H9 (cell line): ENCODE measurements around the gene PSG6. TPM values are rescaled to one million over a fixed set of nuclear protein-coding genes. Genes with fewer than 3 reads are reported as not detected.
"Not testable (repeated sequence)": the region's sequence is repeated elsewhere in the genome, so short reads cannot be mapped to it uniquely, and the experiment has no call there.

Experiments used
- DNase-seq: peaks from one replicate; pipeline ENCODE4 v3.0.0-alpha.2; 2017
- H2AFZ ChIP-seq: one replicate; pipeline ENCODE4 v1.6.1; 2013; ENCODE audit warnings: mild to moderate bottlenecking, low read length, control low read depth, moderate library complexity
- H2AK5ac ChIP-seq: 2 replicates; pipeline ENCODE4 v1.6.1; 2013; ENCODE audit warnings: low read length, control low read depth, mixed read lengths; ENCODE audit not compliant: insufficient read length
- H2BK120ac ChIP-seq: one replicate; pipeline ENCODE4 v1.6.1; 2013; ENCODE audit warnings: low read depth, mild to moderate bottlenecking, low read length, control low read depth, inconsistent platforms; ENCODE audit not compliant: poor library complexity, severe bottlenecking
- H2BK12ac ChIP-seq: 2 replicates; pipeline ENCODE4 v1.6.1; 2013; ENCODE audit warnings: low read length, control low read depth, mixed read lengths, low read depth; ENCODE audit not compliant: insufficient read length
- H2BK15ac ChIP-seq: 2 replicates; pipeline ENCODE4 v1.6.1; 2013; ENCODE audit warnings: low read depth, low read length, control low read depth
- H2BK20ac ChIP-seq: one replicate; pipeline ENCODE4 v1.6.1; 2013; ENCODE audit warnings: low read depth, mild to moderate bottlenecking, low read length, control low read depth, inconsistent platforms; ENCODE audit not compliant: poor library complexity, severe bottlenecking
- H2BK5ac ChIP-seq: 2 replicates; pipeline ENCODE4 v1.6.1; 2013; ENCODE audit warnings: low read length, control low read depth, mixed read lengths; ENCODE audit not compliant: insufficient read length
- H3K14ac ChIP-seq: 2 replicates; pipeline ENCODE4 v1.6.1; 2013; ENCODE audit warnings: low read length, control low read depth; ENCODE audit not compliant: insufficient read depth
- H3K18ac ChIP-seq: 2 replicates; pipeline ENCODE4 v1.6.1; 2013; ENCODE audit warnings: low read depth, mild to moderate bottlenecking, mixed read lengths, low read length, control low read depth; ENCODE audit not compliant: insufficient read length
- H3K23ac ChIP-seq: 2 replicates; pipeline ENCODE4 v1.6.1; 2013; ENCODE audit warnings: low read length, control low read depth, mixed read lengths, low read depth; ENCODE audit not compliant: insufficient read length
- H3K23me2 ChIP-seq: 2 replicates; pipeline ENCODE4 v1.6.1; 2013; ENCODE audit warnings: low read depth, mild to moderate bottlenecking, mixed read lengths, low read length, control low read depth; ENCODE audit not compliant: insufficient read length, poor library complexity, severe bottlenecking
- H3K27ac ChIP-seq: 2 replicates; pipeline ENCODE4 v1.5.1; 2013; ENCODE audit warnings: low read length, control low read depth, mixed read lengths, low read depth; ENCODE audit not compliant: insufficient read length
- H3K27me3 ChIP-seq: 2 replicates; pipeline ENCODE4 v1.6.1; 2013; ENCODE audit warnings: low read length, control low read depth, inconsistent platforms; ENCODE audit not compliant: insufficient read depth
- H3K4ac ChIP-seq: 2 replicates; pipeline ENCODE4 v1.6.1; 2013; ENCODE audit warnings: low read depth, mild to moderate bottlenecking, control low read depth, inconsistent platforms, low read length, moderate library complexity
- H3K4me1 ChIP-seq: 2 replicates; pipeline ENCODE4 v1.6.1; 2013; ENCODE audit warnings: low read length, control low read depth, inconsistent platforms; ENCODE audit not compliant: insufficient read depth
- H3K4me2 ChIP-seq: 2 replicates; pipeline ENCODE4 v1.6.1; 2013; ENCODE audit warnings: low read length, control low read depth, mixed read lengths; ENCODE audit not compliant: insufficient read length, insufficient read depth
- H3K56ac ChIP-seq: 2 replicates; pipeline ENCODE4 v1.6.1; 2013; ENCODE audit warnings: low read depth, mild to moderate bottlenecking, mixed read lengths, low read length, control low read depth; ENCODE audit not compliant: insufficient read length
- H3K79me1 ChIP-seq: 2 replicates; pipeline ENCODE4 v1.6.1; 2013; ENCODE audit warnings: low read depth, mild to moderate bottlenecking, moderate library complexity, low read length, control low read depth, inconsistent platforms; ENCODE audit not compliant: insufficient read depth, poor library complexity, severe bottlenecking
- H3K79me2 ChIP-seq: 2 replicates; pipeline ENCODE4 v1.6.1; 2013; ENCODE audit warnings: low read length, control low read depth, inconsistent platforms; ENCODE audit not compliant: insufficient read depth
- H3K9ac ChIP-seq: 2 replicates; pipeline ENCODE4 v1.6.1; 2013; ENCODE audit warnings: low read length, control low read depth, mixed read lengths; ENCODE audit not compliant: insufficient read length; ENCODE audit errors: extremely low read depth
- H3K9me3 ChIP-seq: one replicate; pipeline ENCODE4 v1.6.1; 2013; ENCODE audit warnings: low read depth, low read length, inconsistent platforms; ENCODE audit not compliant: control insufficient read depth
- H3T11ph ChIP-seq: one replicate; pipeline ENCODE4 v1.6.1; 2013; ENCODE audit warnings: mild to moderate bottlenecking, low read length, control low read depth, inconsistent platforms
- H4K20me1 ChIP-seq: one replicate; pipeline ENCODE4 v1.6.1; 2013; ENCODE audit not compliant: control insufficient read depth, insufficient read length, insufficient read depth
- H4K5ac ChIP-seq: 2 replicates; pipeline ENCODE4 v1.6.1; 2013; ENCODE audit warnings: low read depth, mild to moderate bottlenecking, mixed read lengths, low read length, control low read depth; ENCODE audit not compliant: insufficient read length
- H4K8ac ChIP-seq: replicated peaks from 2 replicates; pipeline ENCODE4 v1.6.1; 2013; ENCODE audit warnings: low read length, control low read depth, mixed read lengths, low read depth; ENCODE audit not compliant: insufficient read length
- H4K91ac ChIP-seq: 2 replicates; pipeline ENCODE4 v1.6.1; 2013; ENCODE audit warnings: low read depth, mild to moderate bottlenecking, moderate library complexity, mixed read lengths, low read length, control low read depth; ENCODE audit not compliant: insufficient read length
- H3K27ac Mint-ChIP-seq, 3 experiments: 2 replicates in 2 of 3; 3 replicates in 1 of 3; pipeline ENCODE4 v1.8.0; 2020 to 2021; ENCODE audit warnings: mixed read lengths in 3 of 3, mild to moderate bottlenecking in 1 of 3, moderate library complexity in 1 of 3
- H3K27me3 Mint-ChIP-seq: 2 replicates; pipeline ENCODE4 v1.8.0; 2021; ENCODE audit warnings: low read depth, mild to moderate bottlenecking, moderate library complexity, mixed read lengths
- H3K36me3 Mint-ChIP-seq, 3 experiments: 2 replicates in 2 of 3; 3 replicates in 1 of 3; pipeline ENCODE4 v1.8.0; 2020 to 2021; ENCODE audit warnings: low read depth in 3 of 3, mixed read lengths in 3 of 3; ENCODE audit not compliant: insufficient read depth in 1 of 3
- H3K4me1 Mint-ChIP-seq, 2 experiments: 2 replicates each; pipeline ENCODE4 v1.8.0; 2020; ENCODE audit warnings: mixed read lengths in 2 of 2
- H3K4me3 Mint-ChIP-seq, 2 experiments: 2 replicates in 1 of 2; 3 replicates in 1 of 2; pipeline ENCODE4 v1.8.0; 2020 to 2021; ENCODE audit warnings: mild to moderate bottlenecking in 2 of 2, mixed read lengths in 2 of 2, moderate library complexity in 1 of 2
- H3K9me3 Mint-ChIP-seq, 2 experiments: 2 replicates in 1 of 2; 3 replicates in 1 of 2; pipeline ENCODE4 v1.8.0; 2020; ENCODE audit warnings: mild to moderate bottlenecking in 2 of 2, mixed read lengths in 2 of 2, moderate library complexity in 1 of 2
- WGBS: extraction: QIAGEN DNeasy Blood & Tissue Kit; methylation state at CpG from one replicate; pipeline ENCODE4 v1.1.7; 2013; ENCODE audit warnings: missing lambda C conversion rate, low lambda C conversion rate, mixed read lengths; ENCODE audit not compliant: insufficient read length; ENCODE audit errors: extremely low coverage; 5-methylcytosine and 5-hydroxymethylcytosine counted together
- total RNA-seq: library from RNA; stranded (reverse); gene quantifications from 2 replicates; pipeline ENCODE4 v1.2.1, GENCODE V29; 2021
- TF ChIP-seq, protein P1 (sequence below): fragments of 200-600 bp; sonication (generic); conservative IDR thresholded peaks from 3 replicates; pipeline ENCODE4 v1.8.0; 2021; ENCODE audit warnings: antibody characterized with exemption, mild to moderate bottlenecking

Gene PSG6
- total RNA-seq, 1 experiment from 2014 or later: not detected

GRCh38 chr19:42856866-42857543 is 60.7 kb downstream of the PSG6 start:
- Mint-ChIP-seq H3K9me3 (peaks cover 90 to 94% of the 10 kb centered on the region in 2 experiments), H3K36me3 (peaks cover 15 to 29% (median 19%) of the 10 kb centered on the region in 3 experiments; a peak in 6 of 7 replicates)
- H3K23ac ChIP-seq, H2BK15ac ChIP-seq, H3K14ac ChIP-seq, H3K9ac ChIP-seq, H2AK5ac ChIP-seq, H3K4me2 ChIP-seq, H2AFZ ChIP-seq, H3K27me3 Mint-ChIP-seq, H3K4me1 ChIP-seq, H4K91ac ChIP-seq, H3K4me3 Mint-ChIP-seq, H2BK12ac ChIP-seq, H3K27ac Mint-ChIP-seq, H3K4ac ChIP-seq, H3K18ac ChIP-seq, H2BK5ac ChIP-seq, H3K79me1 ChIP-seq, H3K27ac ChIP-seq, H4K20me1 ChIP-seq, H3T11ph ChIP-seq, H3K27me3 ChIP-seq, H4K8ac ChIP-seq, H3K4me1 Mint-ChIP-seq, H2BK120ac ChIP-seq, H3K56ac ChIP-seq, H2BK20ac ChIP-seq, H3K79me2 ChIP-seq, H3K23me2 ChIP-seq, H4K5ac ChIP-seq, DNase-seq: not testable (repeated sequence)
- no CpG with 5 or more reads among the region's 19 CpGs for WGBS
- H3K9me3 ChIP-seq: peaks cover 51% of the 10 kb centered on the region
- TF ChIP-seq, protein P1, sequence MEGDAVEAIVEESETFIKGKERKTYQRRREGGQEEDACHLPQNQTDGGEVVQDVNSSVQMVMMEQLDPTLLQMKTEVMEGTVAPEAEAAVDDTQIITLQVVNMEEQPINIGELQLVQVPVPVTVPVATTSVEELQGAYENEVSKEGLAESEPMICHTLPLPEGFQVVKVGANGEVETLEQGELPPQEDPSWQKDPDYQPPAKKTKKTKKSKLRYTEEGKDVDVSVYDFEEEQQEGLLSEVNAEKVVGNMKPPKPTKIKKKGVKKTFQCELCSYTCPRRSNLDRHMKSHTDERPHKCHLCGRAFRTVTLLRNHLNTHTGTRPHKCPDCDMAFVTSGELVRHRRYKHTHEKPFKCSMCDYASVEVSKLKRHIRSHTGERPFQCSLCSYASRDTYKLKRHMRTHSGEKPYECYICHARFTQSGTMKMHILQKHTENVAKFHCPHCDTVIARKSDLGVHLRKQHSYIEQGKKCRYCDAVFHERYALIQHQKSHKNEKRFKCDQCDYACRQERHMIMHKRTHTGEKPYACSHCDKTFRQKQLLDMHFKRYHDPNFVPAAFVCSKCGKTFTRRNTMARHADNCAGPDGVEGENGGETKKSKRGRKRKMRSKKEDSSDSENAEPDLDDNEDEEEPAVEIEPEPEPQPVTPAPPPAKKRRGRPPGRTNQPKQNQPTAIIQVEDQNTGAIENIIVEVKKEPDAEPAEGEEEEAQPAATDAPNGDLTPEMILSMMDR: peak; percentile 44; the same call in 2 of the 3 replicates

DNA sequence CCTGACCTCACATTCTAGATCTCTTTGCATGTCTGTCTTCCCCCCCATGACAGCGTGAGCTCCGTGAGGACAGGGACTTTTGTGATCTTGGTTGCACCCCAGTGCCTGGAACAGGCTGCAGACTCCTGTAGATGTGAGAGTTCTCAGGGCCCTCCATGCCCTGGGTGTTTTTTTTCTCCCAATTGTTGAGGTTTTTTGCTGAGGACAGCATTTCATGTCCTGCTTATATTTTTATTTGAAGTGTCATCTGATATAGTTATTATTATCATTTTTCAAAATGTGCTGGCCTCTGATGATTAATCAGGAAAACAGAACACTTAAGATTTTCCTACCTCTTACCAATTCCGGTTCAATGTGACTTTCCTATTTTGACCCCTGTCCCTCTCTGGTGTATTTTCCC is 62.9 kb downstream of the PSG6 start:
- H2BK5ac ChIP-seq, H3T11ph ChIP-seq, H2BK20ac ChIP-seq, H3K4me3 Mint-ChIP-seq, H3K4me1 ChIP-seq, H2BK120ac ChIP-seq, H3K4me1 Mint-ChIP-seq, H3K4me2 ChIP-seq, H3K9ac ChIP-seq, H2AFZ ChIP-seq, H2AK5ac ChIP-seq, H4K20me1 ChIP-seq, H4K91ac ChIP-seq, H3K14ac ChIP-seq, H4K5ac ChIP-seq, H3K23ac ChIP-seq, H3K27ac ChIP-seq, H3K27ac Mint-ChIP-seq, H4K8ac ChIP-seq, H3K27me3 Mint-ChIP-seq, H3K79me2 ChIP-seq, H3K18ac ChIP-seq, H3K27me3 ChIP-seq, H3K79me1 ChIP-seq, H3K23me2 ChIP-seq, H3K4ac ChIP-seq, H2BK15ac ChIP-seq, H2BK12ac ChIP-seq, DNase-seq, H3K56ac ChIP-seq: not testable (repeated sequence)
- whole genome bisulfite sequencing: no CpG with 5 or more reads among the region's 3 CpGs
- Mint-ChIP-seq H3K9me3 (peaks cover 97 to 99% of the 10 kb centered on the region in 2 experiments), H3K36me3 (peaks cover 18 to 41% (median 21%) of the 10 kb centered on the region in 3 experiments; a peak in 6 of 7 replicates)
- H3K9me3 ChIP-seq: peaks cover 65% of the 10 kb centered on the region
